DOHH2 (cell line): Measurements from ENCODE around the gene CRB3.

Experiments
- EZH2phosphoT487 ChIP-seq: fragments of 200-600 bp; sonication (generic); IDR thresholded peaks from 2 replicates; pipeline ENCODE4 v1.6.1; 2017; ENCODE audit warnings: borderline replicate concordance, mild to moderate bottlenecking, antibody characterized with exemption, low read length, moderate library complexity, mixed read lengths
- TF ChIP-seq, protein P1 (sequence below): fragments of 200-600 bp; sonication (generic); IDR thresholded peaks from one replicate; pipeline ENCODE4 v1.5.1; 2014; ENCODE audit warnings: antibody characterized with exemption, mild to moderate bottlenecking, low read depth, low read length; ENCODE audit not compliant: poor library complexity, severe bottlenecking

GRCh38 chr19:6484230-6484629, 20.2 kb downstream of the CRB3 start:
- TF ChIP-seq, protein P1, sequence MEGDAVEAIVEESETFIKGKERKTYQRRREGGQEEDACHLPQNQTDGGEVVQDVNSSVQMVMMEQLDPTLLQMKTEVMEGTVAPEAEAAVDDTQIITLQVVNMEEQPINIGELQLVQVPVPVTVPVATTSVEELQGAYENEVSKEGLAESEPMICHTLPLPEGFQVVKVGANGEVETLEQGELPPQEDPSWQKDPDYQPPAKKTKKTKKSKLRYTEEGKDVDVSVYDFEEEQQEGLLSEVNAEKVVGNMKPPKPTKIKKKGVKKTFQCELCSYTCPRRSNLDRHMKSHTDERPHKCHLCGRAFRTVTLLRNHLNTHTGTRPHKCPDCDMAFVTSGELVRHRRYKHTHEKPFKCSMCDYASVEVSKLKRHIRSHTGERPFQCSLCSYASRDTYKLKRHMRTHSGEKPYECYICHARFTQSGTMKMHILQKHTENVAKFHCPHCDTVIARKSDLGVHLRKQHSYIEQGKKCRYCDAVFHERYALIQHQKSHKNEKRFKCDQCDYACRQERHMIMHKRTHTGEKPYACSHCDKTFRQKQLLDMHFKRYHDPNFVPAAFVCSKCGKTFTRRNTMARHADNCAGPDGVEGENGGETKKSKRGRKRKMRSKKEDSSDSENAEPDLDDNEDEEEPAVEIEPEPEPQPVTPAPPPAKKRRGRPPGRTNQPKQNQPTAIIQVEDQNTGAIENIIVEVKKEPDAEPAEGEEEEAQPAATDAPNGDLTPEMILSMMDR = no peak
- no peak for TF ChIP-seq EZH2phosphoT487
